PC-3 (cell line): ENCODE data around the gene ETFA.

Experiments
- EZH2 ChIP-seq: fragments of 300-600 bp; sonication (generic); IDR thresholded peaks from one replicate; pipeline ENCODE4 v1.6.1; 2017; ENCODE audit warnings: antibody characterized with exemption, mild to moderate bottlenecking, low read length; ENCODE audit not compliant: unreplicated experiment
- EZH2phosphoT487 ChIP-seq: fragments of 300-600 bp; sonication (generic); IDR thresholded peaks from 2 replicates; pipeline ENCODE4 v1.6.1; 2018; ENCODE audit warnings: mild to moderate bottlenecking, antibody characterized with exemption, low read length, borderline replicate concordance
- TF ChIP-seq, protein P1 (sequence below): fragments of 300-600 bp; sonication (generic); conservative IDR thresholded peaks from 2 replicates; pipeline ENCODE4 v1.5.1; 2017; ENCODE audit warnings: antibody characterized with exemption, low read depth, mild to moderate bottlenecking, low read length

DNA sequence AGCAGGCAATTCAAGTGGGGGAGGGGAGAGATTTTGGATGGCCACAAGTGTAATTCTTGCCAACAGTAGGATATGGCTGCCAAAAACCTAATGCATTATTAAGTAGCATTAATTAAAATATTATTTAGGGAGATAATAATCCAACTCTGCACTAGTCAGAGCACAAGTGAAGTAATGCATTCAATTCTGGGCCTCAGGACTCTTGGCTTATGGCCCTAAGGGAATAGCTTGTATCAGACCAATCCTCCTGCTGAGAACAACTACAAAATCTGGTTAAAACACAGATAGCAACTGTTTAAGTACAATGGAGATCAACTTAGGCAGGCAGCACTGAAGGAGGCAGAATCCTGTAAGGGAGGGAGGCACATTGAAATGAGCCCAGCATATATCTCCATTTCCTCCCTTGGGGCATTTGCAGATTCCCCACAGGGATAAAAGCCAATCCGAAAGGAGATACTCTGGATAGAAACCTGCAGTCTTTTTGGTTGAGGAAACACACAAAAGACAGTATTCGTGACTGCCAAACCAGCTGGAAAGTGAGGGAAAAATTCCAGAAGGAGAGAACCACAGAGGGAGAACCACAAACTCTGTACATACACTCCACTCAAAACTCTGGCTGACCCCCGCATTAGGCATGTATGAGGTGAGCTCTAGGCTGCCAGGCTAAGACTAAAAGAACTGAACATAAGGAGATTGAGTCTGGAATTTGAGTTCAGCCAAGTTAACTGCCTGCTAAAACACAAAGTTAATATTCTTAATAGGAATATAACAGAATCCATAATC lies 57.4 kb downstream of the ETFA start:
- TF ChIP-seq, protein P1, sequence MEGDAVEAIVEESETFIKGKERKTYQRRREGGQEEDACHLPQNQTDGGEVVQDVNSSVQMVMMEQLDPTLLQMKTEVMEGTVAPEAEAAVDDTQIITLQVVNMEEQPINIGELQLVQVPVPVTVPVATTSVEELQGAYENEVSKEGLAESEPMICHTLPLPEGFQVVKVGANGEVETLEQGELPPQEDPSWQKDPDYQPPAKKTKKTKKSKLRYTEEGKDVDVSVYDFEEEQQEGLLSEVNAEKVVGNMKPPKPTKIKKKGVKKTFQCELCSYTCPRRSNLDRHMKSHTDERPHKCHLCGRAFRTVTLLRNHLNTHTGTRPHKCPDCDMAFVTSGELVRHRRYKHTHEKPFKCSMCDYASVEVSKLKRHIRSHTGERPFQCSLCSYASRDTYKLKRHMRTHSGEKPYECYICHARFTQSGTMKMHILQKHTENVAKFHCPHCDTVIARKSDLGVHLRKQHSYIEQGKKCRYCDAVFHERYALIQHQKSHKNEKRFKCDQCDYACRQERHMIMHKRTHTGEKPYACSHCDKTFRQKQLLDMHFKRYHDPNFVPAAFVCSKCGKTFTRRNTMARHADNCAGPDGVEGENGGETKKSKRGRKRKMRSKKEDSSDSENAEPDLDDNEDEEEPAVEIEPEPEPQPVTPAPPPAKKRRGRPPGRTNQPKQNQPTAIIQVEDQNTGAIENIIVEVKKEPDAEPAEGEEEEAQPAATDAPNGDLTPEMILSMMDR = no peak
- TF ChIP-seq EZH2phosphoT487 (no peak), EZH2 (no peak)
